CD4-positive, alpha-beta T cell treated with Interleukin-10 for 1 hour (primary cell): Measurements from ENCODE around the gene SLC25A13.
"Not testable (repeated sequence)": the region's sequence is repeated elsewhere in the genome, so short reads cannot be mapped to it uniquely, and the experiment has no call there.

Experiments used
- DNase-seq: peaks from one replicate; pipeline ENCODE4 v3.0.0-alpha.2; 2020

SLC25A13 gene

GRCh38 chr7:96196676-96197075 is 125.2 kb downstream of the SLC25A13 start:
- no peak for DNase-seq

GRCh38 chr7:96189129-96189820 is 132.6 kb downstream of the SLC25A13 start:
- no peak for DNase-seq

GRCh38 chr7:96188591-96188991 is 133.3 kb downstream of the SLC25A13 start:
- DNase-seq, result no peak

- no peak for DNase-seq
These were observed 133.7 kb downstream of the SLC25A13 start for GRCh38 chr7:96188174-96188581.

- no peak for DNase-seq
These were observed 134.2 kb downstream of the SLC25A13 start for GRCh38 chr7:96187735-96188134.

GRCh38 chr7:96184783-96185182 is 137.1 kb downstream of the SLC25A13 start:
- DNase-seq, result no peak

GRCh38 chr7:96183163-96183670 is 138.7 kb downstream of the SLC25A13 start:
- DNase-seq, result no peak

- DNase-seq, result no peak
These were observed 139.3 kb downstream of the SLC25A13 start for GRCh38 chr7:96182424-96183158.

- DNase-seq, result no peak
These were observed 140.7 kb downstream of the SLC25A13 start for GRCh38 chr7:96181174-96181573.

- DNase-seq, result no peak
These were observed 142.1 kb downstream of the SLC25A13 start for GRCh38 chr7:96179837-96180236.

GRCh38 chr7:96179341-96179740 is 142.6 kb downstream of the SLC25A13 start:
- DNase-seq, result no peak

GRCh38 chr7:96178581-96178980 is 143.3 kb downstream of the SLC25A13 start:
- DNase-seq, result no peak

- no peak for DNase-seq
These were observed 144.5 kb downstream of the SLC25A13 start for GRCh38 chr7:96177353-96177752.

GRCh38 chr7:96174812-96175211 is 147.1 kb downstream of the SLC25A13 start:
- no peak for DNase-seq

- DNase-seq, result no peak
These were observed 148.1 kb downstream of the SLC25A13 start for GRCh38 chr7:96173781-96174180.

- no peak for DNase-seq
These were observed 152.5 kb downstream of the SLC25A13 start for GRCh38 chr7:96169439-96169838.

- no peak for DNase-seq
These were observed 154.5 kb downstream of the SLC25A13 start for GRCh38 chr7:96167424-96167823.

GRCh38 chr7:96161897-96162296 is 160.0 kb downstream of the SLC25A13 start:
- no peak for DNase-seq

- DNase-seq, result no peak
These were observed 164.0 kb downstream of the SLC25A13 start for GRCh38 chr7:96157856-96158255.

GRCh38 chr7:96154506-96154905 is 167.4 kb downstream of the SLC25A13 start:
- DNase-seq, result not testable (repeated sequence)

GRCh38 chr7:96152706-96153105 is 169.2 kb downstream of the SLC25A13 start:
- no peak for DNase-seq

- no peak for DNase-seq
These were observed 170.0 kb downstream of the SLC25A13 start for GRCh38 chr7:96151889-96152288.

GRCh38 chr7:96144260-96144526 is 177.7 kb downstream of the SLC25A13 start:
- no peak for DNase-seq

GRCh38 chr7:96143495-96144259 is 178.2 kb downstream of the SLC25A13 start:
- no peak for DNase-seq
